SHP77 treated with DMSO at 0.1 percent for 48 hours (cell line): ENCODE measurements around the gene HLCS.

ENCODE experiments used
- DNase-seq: peaks from one replicate; lab custom pipeline; 2025; lab: John Stamatoyannopoulos, UW

HLCS gene

GRCh38 chr21:36719614-36720013, 246.9 kb downstream of the HLCS start:
- no peak for DNase-seq

GRCh38 chr21:36718951-36719501, 247.4 kb downstream of the HLCS start:
- no peak for DNase-seq

GRCh38 chr21:36717976-36718375, 248.5 kb downstream of the HLCS start:
- DNase-seq = no peak

GRCh38 chr21:36716836-36717235, 249.6 kb downstream of the HLCS start:
- DNase-seq = no peak

- no peak for DNase-seq
These were observed 250.1 kb downstream of the HLCS start for GRCh38 chr21:36716387-36716786.

- DNase-seq = no peak
These were observed 252.7 kb downstream of the HLCS start for GRCh38 chr21:36713746-36714145.

- no peak for DNase-seq
These were observed 255.8 kb downstream of the HLCS start for GRCh38 chr21:36710729-36711048.

- DNase-seq = no peak
These were observed 256.4 kb downstream of the HLCS start for GRCh38 chr21:36709868-36710728.

- DNase-seq = no peak
These were observed 257.2 kb downstream of the HLCS start for GRCh38 chr21:36709030-36709867.

- no peak for DNase-seq
These were observed 258.0 kb downstream of the HLCS start for GRCh38 chr21:36708286-36709029.

GRCh38 chr21:36707763-36708285, 258.6 kb downstream of the HLCS start:
- DNase-seq = no peak

GRCh38 chr21:36706951-36707762, 259.3 kb downstream of the HLCS start:
- no peak for DNase-seq

GRCh38 chr21:36706482-36706852, 260.0 kb downstream of the HLCS start:
- DNase-seq = no peak

GRCh38 chr21:36705679-36706481, 260.6 kb downstream of the HLCS start:
- no peak for DNase-seq

- no peak for DNase-seq
These were observed 261.4 kb downstream of the HLCS start for GRCh38 chr21:36704958-36705678.

- no peak for DNase-seq
These were observed 262.1 kb downstream of the HLCS start for GRCh38 chr21:36704281-36704957.

- DNase-seq = no peak
These were observed 262.7 kb downstream of the HLCS start for GRCh38 chr21:36703626-36704280.

GRCh38 chr21:36703123-36703522, 263.3 kb downstream of the HLCS start:
- DNase-seq = no peak

GRCh38 chr21:36702622-36702968, 263.9 kb downstream of the HLCS start:
- DNase-seq = no peak
